Caki2 (cell line): ENCODE data around the gene TMUB1. TPM values are rescaled to one million over a fixed set of nuclear protein-coding genes. Genes with fewer than 3 reads are reported as not detected.

Source experiments
- DNase-seq: peaks from one replicate; pipeline ENCODE4 v3.0.0-alpha.2; 2015; ENCODE audit warnings: low read depth
- in situ Hi-C: cut with HindIII; loops from 2 replicates; pipeline ENCODE4 v1.10.0; 2016; ENCODE audit warnings: low sequenced_read_pairs, low pct_unique_long_range_greater_than_20kb, mixed read lengths
- total RNA-seq: library from RNA; depleted of rRNA; stranded (reverse); fragments of >200 nt; shearing (Covaris generic); gene quantifications from 2 replicates; pipeline ENCODE4 v1.2.3, GENCODE V29; 2014; ENCODE audit warnings: low replicate concordance

TMUB1 gene
- total RNA-seq, 1 experiment from 2014 or later: 67.2 TPM

DNA sequence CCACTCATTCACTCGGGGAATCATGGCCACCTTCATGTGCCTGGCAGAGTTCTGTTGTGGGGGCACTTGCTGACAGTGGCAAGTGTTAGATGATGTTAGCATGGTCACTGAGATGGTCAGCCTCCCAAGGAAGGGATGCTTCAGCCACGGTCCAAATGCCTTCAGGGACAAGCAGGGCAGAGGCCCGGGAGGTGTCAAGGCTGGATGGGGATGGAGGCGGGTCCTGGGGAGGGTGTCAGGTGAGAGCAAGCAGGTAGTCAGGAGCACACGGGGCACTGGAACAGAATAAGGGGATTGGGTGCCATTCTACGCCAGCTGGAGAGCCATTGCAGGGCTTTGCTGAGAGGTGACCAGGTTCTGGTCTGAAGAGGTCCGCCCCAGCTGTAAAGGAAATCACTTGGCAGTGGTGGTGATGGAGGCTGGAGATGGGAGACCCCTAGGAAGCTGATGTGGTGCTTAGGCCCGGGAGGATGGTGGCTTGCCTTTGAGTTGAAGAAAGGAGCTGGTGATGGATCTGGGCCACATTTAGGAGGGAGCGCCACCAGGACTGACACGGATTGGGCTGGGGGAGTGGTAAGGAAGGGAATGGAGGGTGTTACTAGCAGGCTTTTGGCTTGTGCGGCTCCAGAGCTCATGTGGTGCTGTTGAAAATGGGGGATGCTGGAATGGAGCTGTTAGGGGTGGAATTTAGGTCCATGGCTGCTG lies 27.1 kb upstream of the TMUB1 start:
- DNase-seq: no peak
- in situ Hi-C loops: no loop called here

DNA sequence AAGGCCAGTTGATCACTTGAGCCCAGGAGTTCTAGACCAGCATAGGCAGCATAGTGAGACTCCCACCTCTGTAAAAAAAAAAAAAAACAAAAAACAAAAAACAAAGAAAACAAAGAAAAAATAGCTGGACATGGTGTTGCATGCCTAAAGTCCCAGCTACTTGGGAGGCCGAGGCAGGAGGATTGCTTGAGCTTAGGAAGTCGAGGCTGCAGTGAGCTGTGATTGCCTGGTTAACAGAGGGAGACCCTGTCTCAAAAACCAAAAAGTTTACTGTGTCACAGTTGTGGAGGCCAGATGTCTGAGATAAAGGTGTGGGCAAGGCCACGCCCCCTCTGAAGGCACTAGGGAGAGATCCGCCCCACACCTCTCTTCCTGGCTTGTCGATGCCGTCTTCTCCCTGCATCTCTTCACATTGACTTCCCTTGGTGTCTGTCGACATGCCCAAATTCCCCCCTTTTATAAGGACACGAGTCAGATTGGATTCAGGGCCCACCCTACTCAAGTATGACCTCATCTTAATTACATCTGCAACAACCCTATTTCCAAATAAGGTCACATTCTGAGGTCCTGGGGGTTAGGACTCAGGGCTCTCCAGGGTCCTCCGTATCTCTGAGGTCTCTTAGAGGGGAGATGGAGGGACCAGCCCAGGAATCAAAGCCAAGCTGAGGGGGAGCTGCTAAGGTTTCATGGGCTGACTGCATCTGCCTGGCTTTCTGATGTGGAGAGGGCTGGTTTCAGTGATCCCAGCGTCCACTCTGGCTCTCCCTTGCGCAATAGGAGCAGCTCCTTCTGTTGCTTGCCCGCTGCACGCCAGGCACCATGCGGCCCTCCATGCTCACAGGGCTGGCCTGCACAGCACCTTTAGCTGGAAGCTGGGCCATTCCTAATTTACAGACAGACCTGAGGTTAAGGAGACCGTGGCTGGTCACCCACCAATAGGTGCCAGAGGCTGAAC lies 26.1 kb upstream of the TMUB1 start:
- DNase-seq: no peak
- in situ Hi-C loops: no loop called here

- in situ Hi-C loops: no loop called here
- no peak for DNase-seq
These were observed 24.6 kb upstream of the TMUB1 start for GRCh38 chr7:151107882-151108281.

DNA sequence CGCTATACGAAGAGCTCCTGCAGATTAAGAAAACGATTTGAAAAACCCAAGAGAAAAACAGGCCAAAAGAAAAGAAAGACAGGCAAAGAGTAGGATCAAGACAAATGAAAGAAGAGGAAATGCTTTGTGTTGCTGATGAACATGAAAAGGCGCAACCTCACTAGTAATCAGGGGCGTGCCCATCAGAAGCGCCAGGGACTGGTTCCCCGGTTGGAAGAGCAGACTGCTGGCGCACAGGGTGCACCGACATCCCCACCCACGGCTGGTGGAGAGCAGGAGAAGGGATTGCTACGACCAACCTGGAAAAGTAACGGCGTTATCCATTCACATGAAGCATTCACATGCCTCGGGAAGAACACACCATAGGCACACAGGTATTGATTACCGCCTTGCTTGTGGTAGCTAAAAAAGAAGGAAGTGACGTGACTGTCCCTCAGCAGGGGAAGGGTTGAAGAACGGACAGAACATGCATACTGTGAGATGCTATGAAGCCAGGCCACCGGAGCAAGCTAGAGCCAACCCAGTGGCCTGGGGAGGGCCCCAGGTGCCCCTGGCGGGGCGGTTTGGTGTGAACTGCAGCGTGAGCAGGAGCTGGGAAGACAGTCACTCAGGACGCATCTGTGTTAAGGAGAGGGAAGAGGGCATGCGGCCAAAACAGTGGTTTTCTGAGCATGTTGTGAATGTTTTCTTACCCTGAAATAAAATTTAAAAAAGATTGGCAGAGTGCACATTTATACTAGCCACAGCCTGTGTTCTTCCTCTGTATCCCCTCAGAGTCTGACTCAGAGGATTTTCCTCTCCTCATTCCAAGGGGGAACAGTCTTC lies 21.3 kb upstream of the TMUB1 start:
- in situ Hi-C loops: no loop called here
- DNase-seq: no peak

DNA sequence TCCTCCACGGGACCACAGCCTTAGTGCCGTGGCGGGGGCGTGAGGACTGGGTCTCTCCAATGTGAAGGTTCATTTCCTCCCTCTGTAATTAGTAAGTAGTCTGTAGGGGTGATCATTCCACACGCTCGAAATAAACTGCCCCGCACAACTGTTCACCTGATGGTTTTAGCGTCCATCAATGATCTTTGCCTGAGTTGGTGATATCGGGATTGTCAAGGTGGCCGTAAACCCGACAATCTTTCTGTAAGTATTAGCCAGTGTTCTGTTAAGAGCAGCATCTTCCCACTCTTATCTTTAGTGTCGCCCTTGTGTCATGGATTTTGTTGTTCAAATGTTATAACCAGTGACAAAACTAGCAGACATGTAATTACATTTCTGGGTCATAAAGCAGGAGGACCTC lies 20.7 kb upstream of the TMUB1 start:
- in situ Hi-C loops: no loop called here
- no peak for DNase-seq

DNA sequence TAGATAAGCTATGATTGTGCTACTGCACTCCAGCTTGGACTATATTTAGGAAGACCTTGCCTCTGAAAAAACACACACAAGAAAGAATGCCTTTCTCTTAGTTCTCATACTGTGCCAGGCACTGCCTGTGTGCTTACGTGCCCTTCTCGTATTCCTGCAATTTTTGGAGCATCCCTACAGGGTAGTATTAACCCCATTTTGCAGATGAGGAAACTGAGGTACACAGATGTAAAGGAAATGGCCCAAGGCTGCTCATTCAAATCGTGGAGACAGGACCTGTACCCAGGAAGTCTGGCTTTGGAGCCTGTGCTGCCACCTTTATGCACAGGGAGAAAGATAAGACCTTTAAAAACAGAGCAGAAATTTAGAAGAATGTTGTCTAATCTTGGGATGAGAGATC lies 19.7 kb upstream of the TMUB1 start:
- in situ Hi-C loops: no loop called here
- no peak for DNase-seq

- no peak for DNase-seq
- in situ Hi-C loops: no loop called here
These were observed 18.5 kb upstream of the TMUB1 start for GRCh38 chr7:151101621-151102396.

DNA sequence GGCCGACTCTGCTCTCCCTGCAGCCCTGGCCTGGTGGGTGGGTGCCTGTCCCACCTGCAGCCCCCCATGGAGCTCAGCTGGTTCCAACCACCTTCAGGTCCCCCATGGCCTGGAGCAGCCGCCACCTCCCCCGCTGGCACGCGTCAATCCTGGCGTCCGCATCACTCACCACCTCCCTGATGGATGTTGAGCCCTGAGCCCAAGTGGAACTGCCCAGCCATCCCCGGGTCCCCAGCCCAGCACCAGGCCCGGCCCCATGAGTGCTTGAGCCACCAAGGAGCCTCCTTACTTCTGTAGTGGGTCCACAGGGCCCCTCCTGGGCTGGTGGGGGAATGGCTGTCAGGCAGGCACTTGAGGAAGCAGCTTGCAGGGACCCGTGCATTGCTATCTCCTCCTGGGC lies 17.6 kb upstream of the TMUB1 start:
- in situ Hi-C loops: no loop called here
- DNase-seq: no peak

DNA sequence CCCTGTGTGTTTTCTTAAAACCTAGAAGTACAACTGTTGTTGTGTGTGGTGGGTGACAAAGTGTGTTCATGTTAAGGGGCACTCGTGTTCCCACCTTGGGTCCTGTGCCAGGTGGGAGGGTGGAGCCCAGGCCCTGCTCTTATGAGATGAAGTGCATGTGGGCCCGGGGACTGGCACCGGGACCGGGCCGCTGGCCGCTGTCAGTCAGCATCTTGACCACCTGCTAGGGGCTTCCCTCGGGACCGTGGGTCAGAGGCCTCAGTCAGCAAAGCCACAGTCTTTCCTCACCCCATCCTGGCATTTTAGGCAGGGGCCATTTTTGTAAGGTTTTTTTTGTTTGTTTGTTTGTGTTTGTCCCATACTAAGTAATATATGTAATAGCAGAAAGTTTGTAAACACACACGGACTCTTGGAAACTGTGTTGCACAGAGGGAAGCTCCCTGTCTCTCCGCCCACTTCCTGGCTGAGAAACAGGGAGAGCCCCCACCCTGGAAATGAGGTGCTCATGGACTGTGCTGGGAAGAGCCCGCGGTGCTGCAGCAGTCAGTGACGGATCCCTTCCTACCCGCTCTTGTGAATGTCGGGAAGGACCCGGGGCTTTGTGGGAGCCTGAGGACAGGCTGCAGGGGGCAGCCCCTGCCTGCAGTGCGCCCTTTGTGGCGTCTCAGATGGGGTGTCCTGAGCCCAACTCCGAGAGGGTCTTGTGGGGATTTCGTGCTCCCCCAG lies 16.4 kb upstream of the TMUB1 start:
- in situ Hi-C loops: no loop called here

DNA sequence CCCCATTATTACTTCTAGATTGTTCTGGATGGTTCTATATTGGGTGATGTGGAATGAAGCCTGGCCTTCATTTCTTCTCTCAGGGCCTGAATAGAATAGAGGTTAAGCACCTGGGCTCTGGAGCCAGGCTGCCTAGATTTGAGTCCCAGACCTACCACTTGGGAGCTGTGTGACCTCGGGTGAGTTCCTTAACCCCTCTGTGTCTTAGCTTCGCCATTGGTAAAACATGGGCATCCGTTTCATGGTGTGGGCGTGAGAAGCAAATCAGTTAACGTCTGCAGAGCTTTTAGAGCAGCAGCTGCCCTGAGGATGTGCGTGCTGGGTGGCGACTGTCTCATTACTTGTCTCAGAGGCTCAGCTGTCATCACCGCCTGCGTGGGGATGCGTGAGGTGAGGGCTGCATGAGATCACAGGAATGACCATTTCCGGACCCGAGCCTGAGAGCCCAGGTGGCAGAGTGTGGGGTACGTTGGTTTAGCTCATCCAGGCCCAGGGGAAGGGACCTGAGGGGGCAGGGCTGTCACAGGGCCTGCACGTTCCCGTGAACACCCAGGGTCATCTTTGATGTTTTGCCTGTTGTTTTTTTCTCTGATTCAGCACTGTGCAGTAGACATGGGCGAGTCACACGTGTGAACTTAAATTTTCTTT lies 12.7 kb upstream of the TMUB1 start:
- in situ Hi-C loops: no loop called here

More for the DNA sequence above, 16.4 kb upstream of the TMUB1 start:
- DNase-seq: no peak

DNA sequence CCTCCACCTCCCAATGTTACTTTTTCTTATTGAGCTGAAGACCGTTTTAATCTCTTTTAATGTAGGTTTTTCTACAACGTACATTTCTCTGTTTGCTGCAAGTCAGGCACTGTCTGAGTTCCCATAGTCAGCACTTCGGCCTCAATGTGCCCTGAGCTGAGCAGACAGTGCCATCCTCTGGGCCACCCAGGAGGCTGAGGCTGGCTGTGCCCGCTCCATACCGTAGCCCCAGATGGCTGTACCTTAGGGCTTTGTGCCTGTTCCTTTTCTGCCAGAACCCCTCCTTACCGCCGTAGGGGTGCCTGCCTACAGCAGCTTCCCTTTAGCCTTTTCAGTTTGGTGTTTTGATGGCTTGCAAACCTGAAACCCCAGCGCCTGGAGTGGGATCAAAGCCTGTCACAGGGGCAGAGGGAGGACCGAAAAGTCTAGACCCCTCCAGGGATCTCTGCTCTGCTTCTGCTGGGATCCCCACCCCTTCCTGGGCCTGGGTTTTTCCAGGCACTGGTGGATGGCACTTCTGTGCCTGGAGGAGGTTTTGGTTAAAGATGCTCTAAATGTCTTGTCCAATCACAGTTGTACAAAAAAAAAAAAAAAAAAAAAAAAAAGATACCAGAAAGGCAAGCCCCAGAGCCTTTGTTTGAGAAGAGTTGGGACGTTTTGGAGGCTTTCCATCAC lies 12.0 kb upstream of the TMUB1 start:
- in situ Hi-C loops: no loop called here

More for the DNA sequence above, 12.7 kb upstream of the TMUB1 start:
- DNase-seq: no peak

DNA sequence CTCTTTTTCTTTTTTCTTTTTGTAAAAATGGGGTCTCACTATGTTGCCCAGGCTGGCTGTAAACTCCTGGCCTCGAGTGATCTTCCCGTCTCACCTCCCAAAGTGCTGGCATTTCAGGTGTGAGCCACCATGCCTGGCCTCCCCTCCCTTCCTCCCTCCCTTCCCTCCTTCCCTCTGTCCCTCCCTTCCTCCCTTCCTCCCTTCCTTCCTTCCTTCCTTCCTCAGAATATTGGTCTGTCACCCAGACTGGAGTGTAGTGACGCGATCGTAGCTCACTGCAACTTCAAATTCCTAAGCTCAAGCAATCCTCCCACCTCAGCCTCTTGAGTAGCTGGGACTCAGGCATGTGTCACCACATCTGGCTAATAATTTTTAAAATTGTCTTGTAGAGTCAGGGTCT lies 11.4 kb upstream of the TMUB1 start:
- no peak for DNase-seq
- in situ Hi-C loops: no loop called here

More for the DNA sequence above, 12.0 kb upstream of the TMUB1 start:
- no peak for DNase-seq

- DNase-seq: no peak
- in situ Hi-C loops: no loop called here
These were observed 10.5 kb upstream of the TMUB1 start for GRCh38 chr7:151093748-151094147.

DNA sequence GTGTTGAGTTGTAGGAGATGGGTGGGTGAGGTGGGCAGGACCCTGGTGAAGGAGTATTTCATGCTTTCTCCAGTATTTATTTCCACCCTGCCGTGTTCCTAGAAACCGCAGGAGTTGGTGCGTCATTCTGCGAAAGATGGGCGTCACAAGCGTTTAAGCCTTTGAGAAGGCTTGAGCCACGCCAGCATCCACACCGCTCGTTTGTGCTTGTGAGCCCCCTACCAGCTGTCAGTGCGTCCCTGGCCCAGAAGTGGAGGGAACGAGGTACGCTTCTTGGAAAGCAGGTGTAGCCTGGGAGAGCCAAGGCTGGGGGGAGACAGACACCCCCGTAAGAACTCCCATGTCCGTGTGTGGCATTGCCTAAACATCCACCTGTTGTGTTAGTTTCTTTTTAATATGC lies 8.7 kb upstream of the TMUB1 start:
- no peak for DNase-seq
- in situ Hi-C loops: no loop called here

DNA sequence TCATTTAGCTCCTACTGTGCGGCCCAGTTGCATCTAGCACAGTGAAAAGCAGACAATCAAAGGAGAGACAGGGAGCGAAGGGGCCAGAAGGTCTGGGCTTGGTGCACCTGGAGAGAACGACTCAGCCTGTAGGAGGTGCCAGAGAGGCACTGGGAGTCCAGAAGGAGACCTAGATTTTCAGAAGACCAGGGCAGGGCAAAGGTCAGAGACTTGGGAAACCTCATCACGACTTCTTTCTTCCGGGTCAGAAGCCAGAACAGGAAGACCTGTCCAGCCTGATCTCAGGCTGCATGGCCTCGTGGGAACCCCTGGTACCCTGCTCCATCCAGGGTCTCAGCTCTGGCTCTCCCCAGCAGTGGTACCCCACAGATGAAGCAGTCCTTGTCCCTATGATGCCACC lies 8.1 kb upstream of the TMUB1 start:
- no peak for DNase-seq
- in situ Hi-C loops: no loop called here

GRCh38 chr7:151091003-151091402 lies 7.7 kb upstream of the TMUB1 start:
- in situ Hi-C loops: no loop called here
- DNase-seq: no peak
